ENCODE measurements around the gene XPNPEP2.

The XPNPEP2 gene

DNA sequence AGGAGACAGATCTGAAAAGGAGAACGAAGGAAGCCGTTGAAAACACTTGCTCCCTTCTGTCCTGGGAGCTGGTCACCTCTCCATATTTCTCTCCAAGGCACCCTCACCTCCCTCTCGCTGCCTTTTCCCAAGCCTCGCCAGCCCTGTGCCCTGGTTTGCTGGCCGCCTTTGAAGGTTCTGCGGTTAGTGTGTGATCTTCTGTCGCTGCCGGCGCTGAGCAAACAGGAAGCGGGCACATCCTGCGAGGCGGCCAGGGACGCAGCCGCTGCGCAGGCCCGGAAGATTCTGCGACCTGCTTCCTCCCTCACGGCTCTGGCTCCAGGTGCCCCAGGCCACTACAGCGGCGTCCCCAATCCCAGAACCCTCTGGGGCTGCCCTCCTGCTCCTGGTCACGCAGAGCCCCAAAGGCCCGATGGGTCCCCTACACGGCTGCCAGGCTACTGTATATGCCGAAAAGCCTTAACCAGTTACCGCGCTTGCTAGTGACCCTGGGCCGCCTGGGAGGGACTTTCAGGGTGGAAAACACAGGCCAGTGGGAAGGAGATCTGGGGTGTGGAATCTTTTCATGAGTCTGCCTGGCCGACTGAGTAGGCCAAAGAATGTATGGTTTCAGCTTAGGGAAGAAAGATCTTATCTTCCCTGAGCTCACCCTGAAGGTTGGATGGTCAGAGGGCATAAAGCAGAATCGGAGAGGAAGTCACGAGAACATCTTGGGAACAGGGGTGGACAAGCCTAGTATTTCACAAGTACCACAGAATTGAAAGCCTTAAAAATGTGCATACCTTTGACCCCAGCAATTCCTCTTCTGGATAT lies 38.6 kb downstream of the XPNPEP2 start:
- DNase-seq (ENCODE audit: low read depth in 4 of 4, low spot score in 1 of 4) = peak in 2 of 4 experiments; percentile 43 to 57

DNA sequence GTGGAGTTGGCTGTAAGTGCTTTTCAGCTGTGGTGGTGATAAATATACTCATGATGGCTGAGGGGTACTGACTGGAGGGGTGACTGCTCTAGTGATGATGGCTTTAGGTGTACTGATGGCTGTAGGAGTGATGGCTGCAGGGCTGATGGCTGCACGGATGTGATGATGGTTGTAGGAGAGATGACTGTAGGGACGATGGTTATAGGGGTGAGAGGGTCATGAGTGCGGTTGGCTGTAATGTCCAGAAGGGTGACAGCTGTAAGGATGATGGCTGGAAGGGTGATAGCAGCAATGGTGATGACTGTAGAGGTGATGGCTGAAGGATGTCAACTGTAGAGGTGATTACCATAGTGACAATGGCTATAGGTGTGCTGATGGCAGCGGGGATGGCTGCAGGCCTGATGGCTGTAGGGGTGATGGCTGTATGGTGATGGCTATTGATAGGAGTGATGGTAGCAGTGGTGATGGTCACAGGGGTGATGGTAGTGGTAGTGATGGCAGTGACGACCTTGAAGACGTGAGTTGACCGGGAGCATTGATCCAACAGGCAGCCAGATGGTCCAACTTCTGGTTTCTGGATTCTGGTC lies 40.4 kb downstream of the XPNPEP2 start:
- DNase-seq (ENCODE audit: low read depth in 4 of 4, low spot score in 1 of 4) = no peak

DNA sequence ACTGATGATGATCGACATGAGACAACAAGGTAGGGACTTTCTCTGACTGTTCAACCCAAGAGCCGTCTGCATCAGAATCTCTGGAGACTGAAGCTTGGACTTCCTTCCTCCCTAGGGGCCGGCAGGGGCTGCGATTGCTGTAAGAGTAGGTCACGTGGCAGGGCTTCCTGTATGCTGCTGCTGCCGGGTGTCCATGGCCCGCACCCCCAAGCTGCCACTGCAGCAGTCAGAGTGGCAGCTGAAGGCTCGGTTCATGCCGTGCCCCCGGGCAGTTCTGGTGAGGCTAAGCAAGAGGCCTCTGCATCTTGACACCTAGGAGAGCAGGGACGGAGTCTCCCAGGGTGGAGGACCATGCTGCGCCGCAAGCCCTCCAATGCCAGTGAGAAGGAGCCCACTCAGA lies 41.0 kb downstream of the XPNPEP2 start, which contains the start of gene SASH3:
SASH3 (plus strand) TSS at position 203 of the 400 bp plus-strand sequence; CDS start at position 352, 149 bp downstream.
- peak in 1 of 4 experiments; percentile 50 for DNase-seq (ENCODE audit: low read depth in 4 of 4, low spot score in 1 of 4)

DNA sequence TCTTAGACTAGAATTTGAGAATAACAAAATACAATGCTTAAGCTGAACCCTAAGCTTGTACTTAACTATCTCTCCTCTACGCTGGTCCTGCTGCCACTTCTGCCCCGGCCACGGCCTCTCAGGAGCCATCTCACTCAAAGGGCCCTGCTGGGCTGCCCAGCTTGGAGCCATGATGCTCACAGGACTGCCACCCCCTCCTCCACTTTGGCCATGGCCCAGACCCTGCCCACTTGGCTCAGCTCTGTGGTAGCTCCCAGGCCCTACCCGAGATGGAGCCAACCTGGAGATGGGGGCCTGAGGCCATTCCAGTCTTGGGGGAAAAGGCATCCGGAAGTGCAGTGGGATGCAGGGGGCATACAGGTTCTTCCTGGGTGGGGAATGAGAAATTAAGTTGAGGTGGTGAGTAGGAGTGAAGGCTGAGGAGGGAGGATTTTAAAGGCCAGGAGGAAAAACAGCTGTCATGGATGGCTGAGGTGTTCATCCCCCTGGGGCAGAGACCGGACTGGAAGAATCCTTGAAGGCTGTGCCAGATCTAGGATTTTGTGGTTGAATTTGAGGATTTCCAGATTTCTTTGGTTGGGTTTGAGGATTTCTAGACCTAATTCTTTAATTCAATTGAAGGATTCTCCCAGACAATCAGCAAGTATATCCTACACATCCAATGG lies 41.8 kb downstream of the XPNPEP2 start:
- no peak for DNase-seq (ENCODE audit: low read depth in 4 of 4, low spot score in 1 of 4)

DNA sequence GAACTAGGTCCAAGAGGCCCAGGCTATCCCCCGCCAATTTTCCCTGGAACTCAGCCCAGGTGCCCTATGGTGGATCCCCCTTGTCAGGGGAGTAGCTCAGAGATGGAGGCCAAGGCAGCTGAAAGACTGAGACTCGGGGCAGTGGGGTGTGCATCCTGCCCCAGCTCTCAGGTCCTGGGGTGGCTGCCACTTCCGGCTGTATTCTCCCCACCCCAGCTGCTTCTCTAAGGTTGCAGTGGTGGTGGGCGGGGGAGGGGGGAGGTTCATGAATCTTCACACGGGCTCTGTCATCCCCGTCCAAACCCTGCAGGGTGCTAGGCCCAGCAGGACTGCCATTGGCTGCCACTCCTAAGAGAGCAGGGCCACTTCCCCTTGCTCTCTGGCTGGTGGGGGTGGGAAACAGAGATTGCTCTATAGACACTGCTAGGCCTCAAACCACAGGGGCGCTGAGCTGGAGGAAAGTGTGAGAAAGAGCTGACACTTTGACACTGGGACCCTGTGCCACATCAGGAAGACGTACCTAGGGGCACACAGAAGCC lies 42.4 kb downstream of the XPNPEP2 start:
- DNase-seq (ENCODE audit: low read depth in 4 of 4, low spot score in 1 of 4) = peak in 3 of 4 experiments; percentile 38 to 75 (median 64)

DNA sequence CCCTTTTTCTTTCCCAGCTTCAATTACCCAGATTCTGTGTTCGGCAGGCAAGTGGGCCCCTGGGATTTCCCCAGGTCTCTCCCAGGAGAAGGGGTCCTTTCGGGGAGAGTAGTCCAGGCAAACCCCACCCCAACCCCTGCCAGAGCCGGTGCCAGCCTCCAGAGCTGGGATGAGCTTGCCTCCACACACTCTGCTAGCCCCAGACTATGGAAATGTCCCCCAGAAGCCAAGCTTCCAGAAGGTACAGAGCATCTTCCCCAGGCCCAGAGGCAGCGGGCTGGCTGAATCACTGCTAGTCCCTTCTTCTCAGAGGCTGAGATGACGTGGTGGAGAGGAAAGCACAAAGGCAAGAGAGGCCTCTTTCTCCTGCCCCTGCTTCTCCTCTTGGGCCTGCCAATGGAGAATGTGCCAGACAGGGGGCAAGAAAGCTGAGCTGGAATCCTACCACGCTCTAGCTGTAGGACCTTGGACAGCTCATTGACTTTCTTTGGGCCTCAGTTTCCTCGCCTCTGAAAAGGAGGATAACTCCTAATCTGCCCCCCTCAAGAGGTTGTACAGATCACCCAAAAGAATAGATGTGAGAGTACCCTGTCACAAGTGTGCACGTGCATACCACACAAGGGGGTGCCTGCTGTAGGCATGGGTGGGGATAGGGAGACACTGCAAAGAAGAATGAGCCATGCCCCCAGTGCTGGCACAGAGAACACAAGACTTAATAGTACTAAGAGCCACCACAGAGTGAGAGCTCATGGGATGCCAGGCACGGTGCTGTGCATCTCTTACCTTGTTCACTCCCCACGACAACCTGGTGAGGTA lies 43.1 kb downstream of the XPNPEP2 start:
- peak in 1 of 4 experiments; percentile 38 for DNase-seq (ENCODE audit: low read depth in 4 of 4, low spot score in 1 of 4)

DNA sequence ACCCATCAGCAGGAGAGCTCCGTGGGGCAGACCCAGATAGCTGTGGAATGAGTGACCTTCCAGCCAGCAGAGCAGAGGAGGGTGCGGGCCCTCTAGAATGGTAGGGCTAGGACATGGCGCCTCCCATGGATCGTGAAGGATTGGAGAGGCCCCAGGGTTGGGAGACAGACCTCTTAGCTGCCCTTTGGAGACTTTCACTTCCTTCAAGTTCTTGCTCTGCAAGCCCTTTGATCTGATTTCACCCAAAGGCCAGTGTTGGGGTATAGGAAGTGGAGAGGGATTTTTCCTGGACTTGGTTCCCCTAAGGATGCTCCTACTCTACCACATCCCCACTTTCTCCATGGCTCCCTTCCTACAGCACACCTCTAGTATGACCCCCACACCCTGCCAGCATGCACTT lies 43.9 kb downstream of the XPNPEP2 start:
- no peak for DNase-seq (ENCODE audit: low read depth in 4 of 4, low spot score in 1 of 4)

DNA sequence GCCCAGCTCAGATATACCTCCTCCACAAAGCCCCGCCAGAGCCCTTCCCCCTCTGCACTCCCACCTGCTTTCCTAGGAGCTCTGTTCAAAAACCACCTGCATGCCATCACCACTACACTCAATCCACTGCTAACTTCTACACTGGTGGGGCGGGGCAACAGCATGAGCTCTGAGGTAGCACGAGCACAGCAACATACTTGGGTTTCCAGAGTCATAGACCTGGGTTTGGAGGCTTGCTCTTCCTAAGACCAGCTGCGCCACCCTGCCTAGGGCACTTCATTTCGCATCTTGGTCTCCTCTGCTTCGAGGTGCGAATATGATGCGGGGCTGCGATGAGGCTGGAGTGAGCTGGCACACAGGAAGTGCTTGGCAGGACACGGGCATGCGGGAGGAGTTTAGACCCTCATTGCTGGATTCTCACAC lies 44.5 kb downstream of the XPNPEP2 start:
- DNase-seq (ENCODE audit: low read depth in 4 of 4, low spot score in 1 of 4) = no peak

DNA sequence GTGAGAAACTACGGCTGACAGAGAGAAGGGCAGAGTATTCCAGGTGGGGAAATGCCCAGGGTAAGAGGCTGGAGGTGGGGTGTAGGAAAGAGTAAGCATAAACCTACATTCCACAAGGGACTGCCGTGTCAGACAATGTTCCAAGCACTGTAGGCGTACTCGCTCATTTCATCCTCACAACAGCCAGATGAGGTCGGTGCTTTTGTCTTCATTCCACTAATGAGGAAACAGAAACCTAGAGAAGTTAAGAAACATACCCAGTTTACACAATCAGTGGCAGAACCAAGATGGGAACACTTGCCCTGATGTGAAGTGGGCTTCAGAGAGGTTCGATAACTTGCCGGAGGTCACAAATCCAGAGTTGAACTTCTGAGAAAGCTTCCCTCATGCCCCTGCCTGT lies 45.6 kb downstream of the XPNPEP2 start:
- no peak for DNase-seq (ENCODE audit: low read depth in 4 of 4, low spot score in 1 of 4)

DNA sequence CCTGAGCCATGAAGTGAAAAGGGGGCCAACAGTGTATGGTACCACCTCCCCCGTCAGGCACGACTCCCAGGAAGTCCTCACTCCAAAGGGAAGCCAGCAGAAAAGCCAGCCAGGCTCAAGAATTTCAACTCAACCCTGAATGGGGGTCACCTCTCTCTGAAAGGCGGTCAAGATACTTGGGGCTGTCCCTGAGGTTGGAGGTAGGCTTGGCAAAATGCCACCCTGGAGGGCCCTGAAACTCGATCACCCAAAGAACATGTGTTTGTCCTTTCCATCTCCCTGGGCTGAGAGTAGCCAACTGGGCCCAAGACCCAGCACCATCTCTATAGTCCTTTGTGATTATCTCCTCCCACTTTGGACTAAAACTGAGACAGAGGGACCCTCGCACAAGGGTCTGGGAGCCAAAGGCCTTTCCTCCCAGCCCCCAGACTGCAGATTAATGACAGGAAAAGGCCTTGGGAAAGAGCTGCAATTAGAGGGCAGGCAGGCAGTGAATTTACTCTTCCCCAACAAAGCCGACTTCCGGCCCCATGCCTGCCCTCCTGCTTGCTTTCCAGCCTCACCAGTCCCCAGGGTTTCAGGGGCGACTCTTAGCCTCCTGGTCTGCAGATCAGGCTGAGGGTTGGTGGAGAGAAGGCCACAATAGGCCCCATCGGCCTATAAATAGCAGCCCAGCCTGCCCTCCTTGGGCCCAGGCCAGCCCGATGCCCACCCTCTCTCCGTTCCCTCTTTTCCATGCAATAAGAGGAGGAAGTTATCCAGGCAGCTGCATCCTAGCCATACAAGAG lies 46.6 kb downstream of the XPNPEP2 start:
- DNase-seq (ENCODE audit: low read depth in 4 of 4, low spot score in 1 of 4) = no peak

DNA sequence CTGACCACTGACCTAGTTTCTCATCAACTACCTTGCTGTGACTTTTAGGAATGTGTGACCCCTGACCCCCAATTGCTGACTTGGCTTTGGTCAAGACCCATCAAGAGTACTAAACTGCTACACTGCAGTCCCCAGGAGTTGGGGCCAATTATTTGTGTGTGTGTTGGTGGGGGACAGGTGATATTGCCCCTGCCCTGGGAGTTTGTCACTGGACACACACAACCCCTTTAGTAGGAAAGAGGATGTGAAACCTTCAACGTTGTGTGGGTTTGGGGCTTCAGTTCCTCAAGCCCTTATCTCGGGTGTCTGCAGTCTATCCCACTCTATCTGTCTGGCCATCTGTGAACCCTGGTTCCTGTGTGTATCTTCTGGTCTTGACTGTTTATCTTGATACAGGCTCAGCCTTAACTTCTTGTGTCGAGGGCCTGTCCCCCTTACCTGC lies 47.5 kb downstream of the XPNPEP2 start:
- DNase-seq (ENCODE audit: low read depth in 4 of 4, low spot score in 1 of 4) = no peak

DNA sequence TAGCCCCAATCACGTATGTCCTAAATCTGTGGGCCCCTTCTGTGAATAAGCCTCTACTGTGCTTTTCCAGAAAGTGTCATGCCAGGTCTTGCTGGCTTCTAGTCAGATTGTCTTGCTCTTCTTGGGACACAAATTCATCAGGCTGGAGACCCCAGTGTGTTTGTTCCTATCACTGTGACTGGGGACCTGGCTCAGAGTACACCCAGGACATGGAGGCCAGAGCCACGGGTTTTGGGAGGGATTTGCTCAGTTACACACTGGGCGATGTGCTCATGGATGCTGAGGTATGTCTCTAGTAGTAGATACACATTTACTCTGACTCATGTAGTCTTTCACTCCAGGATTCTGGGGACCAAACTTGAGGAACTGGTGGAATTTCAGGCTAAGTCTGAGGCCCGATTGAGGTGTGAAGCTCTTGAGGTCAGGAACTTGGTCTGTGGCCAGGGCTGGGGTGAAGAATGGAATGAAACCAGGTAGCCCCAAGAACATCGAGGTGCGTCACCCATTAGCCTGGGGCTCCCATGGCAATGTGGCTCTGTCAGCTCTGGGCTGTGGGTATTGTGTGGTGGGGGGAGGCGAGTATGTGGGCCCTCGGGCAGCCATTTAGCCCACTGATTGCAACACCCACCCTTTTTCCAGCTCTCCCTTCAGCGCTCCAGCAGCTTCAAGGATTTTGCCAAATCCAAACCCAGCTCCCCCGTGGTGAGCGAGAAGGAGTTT lies 48.7 kb downstream of the XPNPEP2 start:
- DNase-seq (ENCODE audit: low read depth in 4 of 4, low spot score in 1 of 4) = no peak

DNA sequence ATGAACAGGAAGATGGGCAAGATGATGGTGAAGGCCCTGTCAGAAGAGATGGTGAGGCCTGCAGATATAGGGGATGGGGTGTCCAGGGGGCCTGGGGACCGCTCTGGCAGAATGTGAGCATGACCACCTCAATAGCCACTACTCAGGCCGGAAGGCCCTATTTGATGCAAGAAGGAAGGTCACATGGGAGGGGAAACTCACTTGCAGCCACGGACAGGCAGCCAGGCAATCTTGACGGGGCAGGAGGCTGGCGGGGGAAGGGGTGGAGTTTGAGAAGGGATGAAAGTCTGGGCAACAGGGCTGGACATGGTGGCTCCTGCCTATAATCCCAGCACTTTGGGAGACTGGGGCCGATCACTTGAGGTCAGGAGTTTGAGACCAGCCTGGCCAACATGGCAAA lies 49.7 kb downstream of the XPNPEP2 start:
- DNase-seq (ENCODE audit: low read depth in 4 of 4, low spot score in 1 of 4) = no peak

DNA sequence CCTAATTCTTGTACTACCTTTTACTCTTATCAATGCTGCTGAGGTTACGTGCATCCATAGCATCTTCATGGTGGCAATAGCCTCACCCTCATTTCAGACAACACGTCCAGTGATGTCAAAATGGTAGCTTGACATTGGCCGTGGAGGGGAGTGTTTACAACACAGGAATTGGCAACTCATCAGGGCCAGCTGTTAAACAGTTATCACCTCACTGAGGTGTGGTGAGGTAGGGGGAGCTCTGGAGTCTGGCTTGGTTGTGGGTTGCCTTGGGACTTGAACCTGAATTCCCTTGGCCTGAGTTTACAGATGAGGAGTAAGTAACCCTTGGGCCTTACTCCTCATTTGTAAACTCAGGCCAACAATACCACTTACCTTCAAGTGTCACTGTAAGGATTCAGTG lies 51.4 kb downstream of the XPNPEP2 start:
- no peak for DNase-seq (ENCODE audit: low read depth in 4 of 4, low spot score in 1 of 4)

DNA sequence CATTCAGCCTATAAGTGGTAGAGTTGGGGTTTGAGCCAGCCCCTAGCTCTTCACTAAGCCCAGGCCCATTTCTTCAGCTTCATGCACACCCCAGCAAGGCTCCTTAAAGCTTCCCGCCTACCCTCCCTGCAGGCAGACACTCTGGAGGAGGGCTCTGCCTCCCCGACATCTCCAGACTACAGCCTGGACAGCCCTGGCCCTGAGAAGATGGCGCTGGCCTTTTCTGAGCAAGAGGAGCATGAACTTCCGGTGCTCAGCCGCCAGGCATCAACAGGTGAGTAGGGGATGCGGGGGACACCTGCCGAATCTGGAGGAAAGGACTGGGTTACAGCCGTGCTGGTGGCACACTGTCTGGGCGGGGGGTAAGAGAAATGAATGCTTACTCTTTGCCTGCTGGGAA lies 52.0 kb downstream of the XPNPEP2 start:
- DNase-seq (ENCODE audit: low read depth in 4 of 4, low spot score in 1 of 4) = no peak

DNA sequence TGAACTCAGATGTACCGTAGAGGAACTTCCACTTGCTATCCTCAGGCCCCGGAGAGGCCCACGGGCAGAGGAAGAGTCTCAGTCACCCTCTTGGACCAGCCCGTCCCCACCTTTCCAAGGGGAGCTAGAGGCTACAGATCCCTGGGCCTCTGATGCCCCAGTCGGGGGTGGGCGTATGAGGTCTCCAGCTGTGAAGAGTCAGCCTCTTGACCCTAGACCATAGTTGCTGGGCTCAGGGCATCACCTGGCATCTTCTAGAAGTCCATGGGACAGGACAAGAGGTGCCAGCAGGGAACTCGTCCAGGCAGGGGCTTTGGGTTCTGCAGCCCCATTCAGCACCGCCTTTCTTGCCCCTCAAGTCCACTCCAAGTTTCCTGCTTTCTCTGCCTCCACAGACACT lies 52.6 kb downstream of the XPNPEP2 start:
- no peak for DNase-seq (ENCODE audit: low read depth in 4 of 4, low spot score in 1 of 4)

DNA sequence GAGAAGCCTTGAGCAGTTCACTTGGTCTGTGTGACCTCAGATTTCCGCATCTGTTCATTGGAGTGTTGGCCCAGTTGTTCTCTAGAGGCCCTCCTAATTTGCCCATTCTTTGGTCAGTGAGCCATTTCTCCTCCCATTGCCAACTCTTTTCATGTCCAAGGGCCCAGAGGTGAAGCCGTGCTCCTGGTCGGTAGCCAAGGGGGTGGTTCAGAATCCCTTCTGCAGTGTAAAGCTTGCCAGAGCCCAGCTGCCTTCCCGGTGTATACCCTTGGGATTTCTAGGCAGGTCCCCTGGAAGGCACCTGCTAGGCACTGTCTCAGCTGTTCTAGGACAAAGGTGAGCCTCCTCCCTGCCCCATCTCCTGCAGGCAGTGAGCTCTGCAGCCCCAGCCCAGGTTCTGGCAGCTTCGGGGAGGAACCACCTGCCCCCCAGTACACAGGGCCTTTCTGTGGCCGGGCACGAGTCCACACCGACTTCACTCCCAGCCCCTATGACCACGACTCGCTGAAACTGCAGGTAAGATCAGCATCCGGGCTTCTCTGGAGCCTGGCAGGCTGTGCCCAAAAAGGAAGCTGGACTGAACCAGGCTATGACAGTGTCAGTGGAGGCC lies 53.3 kb downstream of the XPNPEP2 start:
- DNase-seq (ENCODE audit: low read depth in 4 of 4, low spot score in 1 of 4) = no peak

DNA sequence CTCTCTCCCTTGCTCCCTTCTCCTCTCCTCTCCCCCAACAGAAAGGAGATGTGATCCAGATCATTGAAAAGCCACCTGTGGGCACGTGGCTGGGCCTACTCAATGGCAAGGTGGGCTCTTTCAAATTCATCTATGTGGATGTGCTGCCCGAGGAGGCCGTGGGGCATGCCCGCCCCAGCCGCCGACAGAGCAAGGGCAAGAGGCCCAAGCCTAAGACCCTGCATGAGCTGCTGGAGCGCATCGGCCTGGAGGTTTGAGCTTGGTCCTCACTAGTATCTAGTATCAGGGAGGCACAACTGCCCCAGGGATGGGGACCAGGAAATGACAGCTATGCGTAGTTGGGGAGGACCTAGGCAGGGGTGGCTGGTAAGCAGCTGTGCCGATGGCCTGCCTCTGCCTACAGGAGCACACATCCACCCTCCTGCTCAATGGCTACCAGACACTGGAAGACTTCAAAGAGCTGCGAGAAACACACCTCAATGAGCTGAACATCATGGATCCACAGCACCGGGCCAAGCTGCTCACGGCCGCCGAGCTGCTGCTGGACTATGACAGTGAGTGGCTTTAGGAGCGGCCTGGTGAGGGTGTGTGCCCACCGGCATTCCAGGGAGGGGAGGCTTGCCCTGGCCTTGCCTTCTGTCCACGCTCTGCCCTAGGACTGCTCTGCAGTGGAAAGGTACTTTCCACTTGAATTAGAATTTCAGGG lies 54.0 kb downstream of the XPNPEP2 start:
- no peak for DNase-seq (ENCODE audit: low read depth in 4 of 4, low spot score in 1 of 4)

Measured in stimulated activated CD4-positive, alpha-beta T cell treated with anti-CD3 and anti-CD28 coated beads, Interleukin-1b, Interleukin-23, amount 100 ng/mL, for 24 hours (primary cell).